MCF 10A (cell line): ENCODE results near the gene SLC25A34. TPM values are rescaled to one million over a fixed set of nuclear protein-coding genes. Genes with fewer than 3 reads are reported as not detected.

ENCODE experiments used
- BruUV-seq: library from RNA; stranded (reverse); fragments of 400-500 nt; replicated peaks from 2 replicates; lab custom pipeline; 2021; lab: Mats Ljungman, UMichigan
- CTCF ChIA-PET: fragments of 300-600 bp; sonication (Branson Sonifier 250); formaldehyde crosslinking; extraction: SDS; loops from one replicate; lab custom pipeline; 2021; ENCODE audit warnings: antibody characterized with exemption, inconsistent platforms; lab: Yijun Ruan, JAX
- POLR2A ChIA-PET: fragments of 300-600, 350-650 bp; sonication (Branson Sonifier 250); formaldehyde crosslinking; extraction: SDS; loops from one replicate; lab custom pipeline; 2020; ENCODE audit warnings: antibody characterized with exemption, inconsistent platforms; lab: Yijun Ruan, JAX
- DNase-seq: peaks from one replicate; pipeline ENCODE4 v3.0.0-alpha.2; 2018; ENCODE audit not compliant: unreplicated experiment
- H3K27ac Mint-ChIP-seq: one replicate; pipeline ENCODE4 v1.8.0; 2022; ENCODE audit warnings: mild to moderate bottlenecking, low read depth, mixed read lengths; ENCODE audit not compliant: unreplicated experiment
- H3K27me3 Mint-ChIP-seq: one replicate; pipeline ENCODE4 v1.8.0; 2022; ENCODE audit warnings: mixed read lengths; ENCODE audit not compliant: insufficient read depth, unreplicated experiment
- H3K36me3 Mint-ChIP-seq: one replicate; pipeline ENCODE4 v1.8.0; 2022; ENCODE audit warnings: mild to moderate bottlenecking, moderate library complexity, mixed read lengths; ENCODE audit not compliant: insufficient read depth, unreplicated experiment
- H3K4me1 Mint-ChIP-seq: one replicate; pipeline ENCODE4 v1.8.0; 2022; ENCODE audit warnings: mixed read lengths; ENCODE audit not compliant: insufficient read depth, unreplicated experiment
- H3K4me3 Mint-ChIP-seq: one replicate; pipeline ENCODE4 v1.8.0; 2022; ENCODE audit warnings: mild to moderate bottlenecking, moderate library complexity, mixed read lengths; ENCODE audit not compliant: unreplicated experiment
- H3K9me3 Mint-ChIP-seq: one replicate; pipeline ENCODE4 v1.8.0; 2022; ENCODE audit warnings: mixed read lengths; ENCODE audit not compliant: unreplicated experiment
- CTCF ChIP-seq: fragments of 200-600 bp; IDR thresholded peaks from one replicate; pipeline ENCODE4 v1.8.0; 2022; ENCODE audit warnings: antibody characterized with exemption, mild to moderate bottlenecking; ENCODE audit not compliant: unreplicated experiment
- intact Hi-C: fragments of 100-400 bp; cut with micrococcal nuclease; formaldehyde crosslinking; loops from 2 replicates; pipeline ENCODE4 v1.14.1; 2022
- total RNA-seq: library from RNA; stranded (reverse); gene quantifications from 2 replicates; pipeline ENCODE4 v1.2.3, GENCODE V29; 2022

SLC25A34 gene
- total RNA-seq, 1 experiment from 2014 or later: 0.79 TPM

GRCh38 chr1:15705184-15705566 lies 30.9 kb upstream of the SLC25A34 start:
- Mint-ChIP-seq H3K4me1 (peaks cover 20% of the 10 kb centered on the region), H3K36me3 (peaks cover 15% of the 10 kb centered on the region), H3K27me3 (no peaks in the 10 kb centered on the region), H3K9me3 (no peaks in the 10 kb centered on the region), H3K4me3 (no peak overlapping the region), H3K27ac (peak overlapping the region; percentile 96)
- no peak for DNase-seq
- no peak for TF ChIP-seq CTCF
- ChIA-PET CTCF (interaction anchor here (0.6 to 1.8 kb wide), 4 partner anchors 36 to 369 kb away, joined by 3 to 7 read pairs (median 4); no protein-coding TSS in a partner anchor), POLR2A (interaction anchor here (0.8 kb wide), 1 partner anchor 102 kb away, joined by 3 read pairs; no protein-coding TSS in a partner anchor)
- no TSS peak for BruUV-seq
- intact Hi-C loops: no loop called here

GRCh38 chr1:15706751-15707150 lies 29.3 kb upstream of the SLC25A34 start:
- Mint-ChIP-seq H3K27ac (no peak overlapping the region), H3K4me1 (peaks cover 20% of the 10 kb centered on the region), H3K27me3 (no peaks in the 10 kb centered on the region), H3K36me3 (peaks cover 11% of the 10 kb centered on the region), H3K9me3 (no peaks in the 10 kb centered on the region), H3K4me3 (no peak overlapping the region)
- no TSS peak for BruUV-seq
- DNase-seq: no peak
- CTCF ChIA-PET: interaction anchor here (1.3 to 1.8 kb wide), 2 partner anchors 34 to 111 kb away, joined by 3 to 7 read pairs; no protein-coding TSS in a partner anchor
- intact Hi-C loops: no loop called here
- POLR2A ChIA-PET: interaction anchor here (0.8 kb wide), 1 partner anchor 88 kb away, joined by 3 read pairs; no protein-coding TSS in a partner anchor
- no peak for TF ChIP-seq CTCF

GRCh38 chr1:15707239-15707925 lies 28.7 kb upstream of the SLC25A34 start:
- ChIA-PET CTCF (interaction anchor here (0.8 to 1.3 kb wide), 2 partner anchors 20 to 34 kb away, joined by 3 to 5 read pairs; no protein-coding TSS in a partner anchor), POLR2A (interaction anchor here (0.6 to 0.8 kb wide), 2 partner anchors 10 to 89 kb away, joined by 3 read pairs; no protein-coding TSS in a partner anchor)
- Mint-ChIP-seq H3K27me3 (no peaks in the 10 kb centered on the region), H3K4me3 (no peak overlapping the region), H3K9me3 (no peaks in the 10 kb centered on the region), H3K36me3 (peaks cover 9% of the 10 kb centered on the region), H3K4me1 (peaks cover 20% of the 10 kb centered on the region), H3K27ac (no peak overlapping the region)
- TF ChIP-seq CTCF: no peak
- no peak for DNase-seq
- BruUV-seq: no TSS peak
- intact Hi-C loops: no loop called here

- Mint-ChIP-seq H3K36me3 (peaks cover 10% of the 10 kb centered on the region), H3K9me3 (no peaks in the 10 kb centered on the region), H3K4me1 (peaks cover 11% of the 10 kb centered on the region), H3K27ac (no peak overlapping the region), H3K4me3 (no peak overlapping the region), H3K27me3 (no peaks in the 10 kb centered on the region)
- BruUV-seq: no TSS peak
- ChIA-PET CTCF (interaction anchor here (0.7 to 1.1 kb wide), 3 partner anchors 33 to 181 kb away, joined by 3 to 4 read pairs (median 3); no protein-coding TSS in a partner anchor), POLR2A (no interaction called here)
- no peak for DNase-seq
- no peak for TF ChIP-seq CTCF
- intact Hi-C loops: no loop called here
Measured at GRCh38 chr1:15708486-15709137, 27.4 kb upstream of the SLC25A34 start.
